GM18868 (cell line): ENCODE results near the gene ARHGAP21.
A peak's percentile ranks its signal among the peaks of the same experiment; 100 is the strongest.
"Not testable (repeated sequence)": the region's sequence is repeated elsewhere in the genome, so short reads cannot be mapped to it uniquely, and the experiment has no call there.

Experiments
- ATAC-seq: cut with Tn5 transposase; IDR thresholded peaks from one replicate; pipeline ENCODE4 v1.9.1; 2021; ENCODE audit warnings: mild to moderate bottlenecking, moderate library complexity; ENCODE audit not compliant: unreplicated experiment

Gene ARHGAP21

GRCh38 chr10:24723788-24724380, at the start of gene ARHGAP21:
Gene ARHGAP21 (minus strand): TSS chr10:24723887. CDS start chr10:24721899, 1,988 bp downstream.
- peak; percentile 15 for ATAC-seq

- ATAC-seq: no peak
These were observed 48.4 kb upstream of the ARHGAP21 start for GRCh38 chr10:24771943-24772694.

- ATAC-seq: not testable (repeated sequence)
These were observed 41.3 kb upstream of the ARHGAP21 start for GRCh38 chr10:24764991-24765390.

GRCh38 chr10:24762966-24763623, 39.4 kb upstream of the ARHGAP21 start:
- no peak for ATAC-seq

GRCh38 chr10:24762161-24762924, 38.7 kb upstream of the ARHGAP21 start:
- ATAC-seq: no peak

GRCh38 chr10:24759672-24760071, 36.0 kb upstream of the ARHGAP21 start:
- no peak for ATAC-seq

- not testable (repeated sequence) for ATAC-seq
These were observed 34.6 kb upstream of the ARHGAP21 start for GRCh38 chr10:24758254-24758653.

GRCh38 chr10:24756283-24756682, 32.6 kb upstream of the ARHGAP21 start:
- ATAC-seq: no peak

- ATAC-seq: no peak
These were observed 28.0 kb upstream of the ARHGAP21 start for GRCh38 chr10:24751716-24752115.

- no peak for ATAC-seq
These were observed 27.0 kb upstream of the ARHGAP21 start for GRCh38 chr10:24750695-24751094.

GRCh38 chr10:24748214-24748613, 24.5 kb upstream of the ARHGAP21 start:
- ATAC-seq: no peak

GRCh38 chr10:24744946-24745345, 21.3 kb upstream of the ARHGAP21 start:
- ATAC-seq: no peak

GRCh38 chr10:24740714-24741113, 17.0 kb upstream of the ARHGAP21 start:
- no peak for ATAC-seq

GRCh38 chr10:24737001-24737400, 13.3 kb upstream of the ARHGAP21 start:
- no peak for ATAC-seq

GRCh38 chr10:24731942-24732341, 8.3 kb upstream of the ARHGAP21 start:
- ATAC-seq: no peak

GRCh38 chr10:24730811-24731210, 7.1 kb upstream of the ARHGAP21 start:
- ATAC-seq: no peak

GRCh38 chr10:24727786-24728185, 4.1 kb upstream of the ARHGAP21 start:
- no peak for ATAC-seq

GRCh38 chr10:24726626-24727025, 2.9 kb upstream of the ARHGAP21 start:
- no peak for ATAC-seq

GRCh38 chr10:24726029-24726428, 2.3 kb upstream of the ARHGAP21 start:
- ATAC-seq: not testable (repeated sequence)

GRCh38 chr10:24724381-24725228, 918 bp upstream of the ARHGAP21 start:
- peak; percentile 82 for ATAC-seq
